Mononuclear cell (primary cell): ENCODE data around the gene EPS8L2. TPM values are rescaled to one million over a fixed set of nuclear protein-coding genes. Genes with fewer than 3 reads are reported as not detected.
"Not testable (repeated sequence)": the region's sequence is repeated elsewhere in the genome, so short reads cannot be mapped to it uniquely, and the experiment has no call there.

Source experiments
- H3K27me3 ChIP-seq: 2 replicates; pipeline ENCODE4 v1.6.0; 2011; ENCODE audit warnings: low read length, control low read depth; ENCODE audit not compliant: insufficient read depth
- H3K4me1 ChIP-seq: 2 replicates; pipeline ENCODE4 v1.5.1; 2011; ENCODE audit warnings: mild to moderate bottlenecking, low read length, control low read depth; ENCODE audit not compliant: insufficient read depth
- H3K4me3 ChIP-seq: 2 replicates; pipeline ENCODE4 v1.5.1; 2011; ENCODE audit warnings: mild to moderate bottlenecking, low read length, moderate library complexity
- H3K9me3 ChIP-seq: 2 replicates; pipeline ENCODE4 v1.5.1; 2011; ENCODE audit warnings: low read depth, mild to moderate bottlenecking, control low read depth, low read length
- total RNA-seq: library from RNA; depleted of rRNA; stranded (reverse); fragments of >200 nt; gene quantifications from one replicate; pipeline ENCODE4 v1.2.3, GENCODE V29; 2012

EPS8L2 gene
- total RNA-seq, 1 donor = 2.1 TPM

- H3K27me3 ChIP-seq = peaks cover 7% of the 10 kb centered on the region
- peaks cover 41% of the 10 kb centered on the region for H3K4me1 ChIP-seq
- H3K9me3 ChIP-seq = no peaks in the 10 kb centered on the region
- no peak overlapping the region for H3K4me3 ChIP-seq
Observed at GRCh38 chr11:723120-723883, 17.3 kb downstream of the EPS8L2 start.

- H3K9me3 ChIP-seq = no peaks in the 10 kb centered on the region
- no peak overlapping the region for H3K4me3 ChIP-seq
- peaks cover 50% of the 10 kb centered on the region for H3K4me1 ChIP-seq
- peaks cover 7% of the 10 kb centered on the region for H3K27me3 ChIP-seq
Observed at GRCh38 chr11:724049-724777, 18.2 kb downstream of the EPS8L2 start.

- Histone ChIP-seq H3K27me3 (peaks cover 7% of the 10 kb centered on the region), H3K4me1 (peaks cover 57% of the 10 kb centered on the region), H3K4me3 (no peak overlapping the region), H3K9me3 (no peaks in the 10 kb centered on the region)
Observed at GRCh38 chr11:724778-725386, 18.9 kb downstream of the EPS8L2 start.

GRCh38 chr11:725624-726202 is 19.7 kb downstream of the EPS8L2 start:
- Histone ChIP-seq H3K27me3 (peaks cover 3% of the 10 kb centered on the region), H3K9me3 (no peaks in the 10 kb centered on the region), H3K4me3 (no peak overlapping the region), H3K4me1 (peaks cover 57% of the 10 kb centered on the region)

- no peak overlapping the region for H3K4me3 ChIP-seq
- H3K4me1 ChIP-seq = peaks cover 50% of the 10 kb centered on the region
- H3K9me3 ChIP-seq = no peaks in the 10 kb centered on the region
- H3K27me3 ChIP-seq = no peaks in the 10 kb centered on the region
Observed at GRCh38 chr11:726278-727220, 20.5 kb downstream of the EPS8L2 start.

- H3K4me1 ChIP-seq = peaks cover 43% of the 10 kb centered on the region
- H3K4me3 ChIP-seq = no peak overlapping the region
- no peaks in the 10 kb centered on the region for H3K27me3 ChIP-seq
- H3K9me3 ChIP-seq = no peaks in the 10 kb centered on the region
Observed at GRCh38 chr11:727281-727701, 21.3 kb downstream of the EPS8L2 start.

GRCh38 chr11:727859-728748 is 22.1 kb downstream of the EPS8L2 start:
- no peak overlapping the region for H3K4me3 ChIP-seq
- peaks cover 40% of the 10 kb centered on the region for H3K4me1 ChIP-seq
- H3K27me3 ChIP-seq = no peaks in the 10 kb centered on the region
- no peaks in the 10 kb centered on the region for H3K9me3 ChIP-seq

GRCh38 chr11:728901-729491 is 23.0 kb downstream of the EPS8L2 start:
- no peak overlapping the region for H3K4me3 ChIP-seq
- H3K27me3 ChIP-seq = no peaks in the 10 kb centered on the region
- H3K4me1 ChIP-seq = peaks cover 40% of the 10 kb centered on the region
- H3K9me3 ChIP-seq = no peaks in the 10 kb centered on the region

GRCh38 chr11:729492-730074 is 23.6 kb downstream of the EPS8L2 start:
- H3K27me3 ChIP-seq = no peaks in the 10 kb centered on the region
- no peaks in the 10 kb centered on the region for H3K9me3 ChIP-seq
- H3K4me3 ChIP-seq = no peak overlapping the region
- H3K4me1 ChIP-seq = peaks cover 40% of the 10 kb centered on the region

- Histone ChIP-seq H3K27me3 (no peaks in the 10 kb centered on the region), H3K4me3 (no peak overlapping the region), H3K4me1 (peaks cover 30% of the 10 kb centered on the region), H3K9me3 (no peaks in the 10 kb centered on the region)
Observed at GRCh38 chr11:733072-733471, 27.0 kb downstream of the EPS8L2 start.

GRCh38 chr11:734541-734940 is 28.5 kb downstream of the EPS8L2 start:
- not testable (repeated sequence) for H3K4me3 ChIP-seq, H3K27me3 ChIP-seq, H3K9me3 ChIP-seq
- H3K4me1 ChIP-seq = peaks cover 18% of the 10 kb centered on the region

- peaks cover 14% of the 10 kb centered on the region for H3K4me1 ChIP-seq
- H3K4me3 ChIP-seq = no peak overlapping the region
- no peaks in the 10 kb centered on the region for H3K9me3 ChIP-seq
- H3K27me3 ChIP-seq = no peaks in the 10 kb centered on the region
Observed at GRCh38 chr11:737366-737765, 31.3 kb downstream of the EPS8L2 start.

GRCh38 chr11:737899-738298 is 31.9 kb downstream of the EPS8L2 start:
- peaks cover 14% of the 10 kb centered on the region for H3K4me1 ChIP-seq
- not testable (repeated sequence) for H3K27me3 ChIP-seq, H3K9me3 ChIP-seq, H3K4me3 ChIP-seq
